ENCODE measurements around the gene IQCM.

IQCM gene

GRCh38 chr4:149707862-149708261 is 107.8 kb downstream of the IQCM start:
- no peak for DNase-seq

GRCh38 chr4:149706942-149707341 is 108.7 kb downstream of the IQCM start:
- DNase-seq = no peak

GRCh38 chr4:149702414-149703293 is 113.0 kb downstream of the IQCM start:
- DNase-seq = no peak

- DNase-seq = no peak
These were observed 114.0 kb downstream of the IQCM start for GRCh38 chr4:149701435-149702156.

GRCh38 chr4:149700272-149700671 is 115.4 kb downstream of the IQCM start:
- DNase-seq = no peak

GRCh38 chr4:149699642-149700041 is 116.0 kb downstream of the IQCM start:
- DNase-seq = no peak

GRCh38 chr4:149690726-149691125 is 124.9 kb downstream of the IQCM start:
- DNase-seq = no peak

- DNase-seq = no peak
These were observed 131.1 kb downstream of the IQCM start for GRCh38 chr4:149684516-149684915.

GRCh38 chr4:149676076-149676475 is 139.6 kb downstream of the IQCM start:
- DNase-seq = no peak

- DNase-seq = no peak
These were observed 169.9 kb downstream of the IQCM start for GRCh38 chr4:149645790-149646189.

- no peak for DNase-seq
These were observed 177.6 kb downstream of the IQCM start for GRCh38 chr4:149638073-149638472.

GRCh38 chr4:149634368-149634767 is 181.3 kb downstream of the IQCM start:
- no peak for DNase-seq

GRCh38 chr4:149631629-149632028 is 184.0 kb downstream of the IQCM start:
- no peak for DNase-seq

GRCh38 chr4:149630064-149630463 is 185.6 kb downstream of the IQCM start:
- DNase-seq = no peak

GRCh38 chr4:149605601-149606378 is 209.9 kb downstream of the IQCM start:
- no peak for DNase-seq

- DNase-seq = no peak
These were observed 210.8 kb downstream of the IQCM start for GRCh38 chr4:149604827-149605226.

- no peak for DNase-seq
These were observed 220.1 kb downstream of the IQCM start for GRCh38 chr4:149595500-149595899.

- DNase-seq = no peak
These were observed 225.8 kb downstream of the IQCM start for GRCh38 chr4:149589826-149590225.

GRCh38 chr4:149584722-149585121 is 230.9 kb downstream of the IQCM start:
- no peak for DNase-seq

- DNase-seq = no peak
These were observed 240.7 kb downstream of the IQCM start for GRCh38 chr4:149574971-149575370.

GRCh38 chr4:149572716-149573115 is 242.9 kb downstream of the IQCM start:
- no peak for DNase-seq

- DNase-seq = no peak
These were observed 259.8 kb downstream of the IQCM start for GRCh38 chr4:149555799-149556198.

- DNase-seq = no peak
These were observed 260.5 kb downstream of the IQCM start for GRCh38 chr4:149555146-149555545.
